ENCODE results near the gene MOGAT2. TPM values are rescaled to one million over a fixed set of nuclear protein-coding genes. Genes with fewer than 3 reads are reported as not detected.

MOGAT2 gene
- total RNA-seq, 2 experiments from 2014 or later = not detected

GRCh38 chr11:75770102-75770501, 52.5 kb downstream of the MOGAT2 start:
- H3K27me3 Mint-ChIP-seq = peaks cover 22% of the 10 kb centered on the region
- H3K4me1 Mint-ChIP-seq = peaks cover 24% of the 10 kb centered on the region
- H3K9me3 Mint-ChIP-seq = no peaks in the 10 kb centered on the region
- H3K4me3 Mint-ChIP-seq = no peak overlapping the region
- no peak for DNase-seq
- POLR2A ChIA-PET = no interaction called here
- H3K27ac Mint-ChIP-seq = no peak overlapping the region
- H3K36me3 Mint-ChIP-seq = no peaks in the 10 kb centered on the region
- ATAC-seq (ENCODE audit: low read depth) = no peak

- no peaks in the 10 kb centered on the region for H3K9me3 Mint-ChIP-seq
- peaks cover 24% of the 10 kb centered on the region for H3K4me1 Mint-ChIP-seq
- POLR2A ChIA-PET = no interaction called here
- peak overlapping the region; percentile 17 for H3K27ac Mint-ChIP-seq
- ATAC-seq (ENCODE audit: low read depth) (no peak), DNase-seq (no peak)
- H3K4me3 Mint-ChIP-seq = no peak overlapping the region
- peaks cover 22% of the 10 kb centered on the region for H3K27me3 Mint-ChIP-seq
- no peaks in the 10 kb centered on the region for H3K36me3 Mint-ChIP-seq
Observed at GRCh38 chr11:75771646-75772410, 54.2 kb downstream of the MOGAT2 start.

GRCh38 chr11:75773595-75774353, 56.1 kb downstream of the MOGAT2 start:
- DNase-seq (no peak), ATAC-seq (ENCODE audit: low read depth) (peak; percentile 53)
- H3K27ac Mint-ChIP-seq = peak overlapping the region; percentile 77
- peaks cover 22% of the 10 kb centered on the region for H3K27me3 Mint-ChIP-seq
- H3K9me3 Mint-ChIP-seq = no peaks in the 10 kb centered on the region
- H3K4me3 Mint-ChIP-seq = no peak overlapping the region
- peaks cover 23% of the 10 kb centered on the region for H3K4me1 Mint-ChIP-seq
- POLR2A ChIA-PET = no interaction called here
- no peaks in the 10 kb centered on the region for H3K36me3 Mint-ChIP-seq

GRCh38 chr11:75775056-75775455, 57.4 kb downstream of the MOGAT2 start:
- no peaks in the 10 kb centered on the region for H3K36me3 Mint-ChIP-seq
- no peak for DNase-seq
- POLR2A ChIA-PET = no interaction called here
- no peak for ATAC-seq (ENCODE audit: low read depth)
- peaks cover 12% of the 10 kb centered on the region for H3K27me3 Mint-ChIP-seq
- H3K4me1 Mint-ChIP-seq = peaks cover 26% of the 10 kb centered on the region
- no peak overlapping the region for H3K4me3 Mint-ChIP-seq
- no peak overlapping the region for H3K27ac Mint-ChIP-seq
- no peaks in the 10 kb centered on the region for H3K9me3 Mint-ChIP-seq

- H3K4me3 Mint-ChIP-seq = no peak overlapping the region
- DNase-seq = no peak
- H3K4me1 Mint-ChIP-seq = peaks cover 26% of the 10 kb centered on the region
- no peaks in the 10 kb centered on the region for H3K36me3 Mint-ChIP-seq
- H3K9me3 Mint-ChIP-seq = no peaks in the 10 kb centered on the region
- H3K27ac Mint-ChIP-seq = no peak overlapping the region
- peaks cover 2% of the 10 kb centered on the region for H3K27me3 Mint-ChIP-seq
- POLR2A ChIA-PET = interaction anchor here (1.4 kb wide), 1 partner anchor 37 kb away, joined by 5 read pairs; no protein-coding TSS in a partner anchor
- no peak for ATAC-seq (ENCODE audit: low read depth)
Observed at GRCh38 chr11:75776546-75776945, 58.9 kb downstream of the MOGAT2 start.

GRCh38 chr11:75777461-75778110, 59.9 kb downstream of the MOGAT2 start:
- ATAC-seq (ENCODE audit: low read depth) = peak; percentile 77
- H3K9me3 Mint-ChIP-seq = no peaks in the 10 kb centered on the region
- peaks cover 24% of the 10 kb centered on the region for H3K4me1 Mint-ChIP-seq
- H3K27ac Mint-ChIP-seq = peak overlapping the region; percentile 78
- no peak for DNase-seq
- H3K4me3 Mint-ChIP-seq = peak overlapping the region; percentile 18
- H3K36me3 Mint-ChIP-seq = no peaks in the 10 kb centered on the region
- POLR2A ChIA-PET = interaction anchor here (0.6 to 1.4 kb wide), 2 partner anchors 38 to 1112 kb away, joined by 3 to 5 read pairs; no protein-coding TSS in a partner anchor
- no peaks in the 10 kb centered on the region for H3K27me3 Mint-ChIP-seq

- DNase-seq = no peak
- no peaks in the 10 kb centered on the region for H3K9me3 Mint-ChIP-seq
- no peaks in the 10 kb centered on the region for H3K36me3 Mint-ChIP-seq
- H3K27ac Mint-ChIP-seq = no peak overlapping the region
- POLR2A ChIA-PET = no interaction called here
- H3K4me1 Mint-ChIP-seq = peaks cover 22% of the 10 kb centered on the region
- H3K27me3 Mint-ChIP-seq = no peaks in the 10 kb centered on the region
- H3K4me3 Mint-ChIP-seq = no peak overlapping the region
- ATAC-seq (ENCODE audit: low read depth) = no peak
Observed at GRCh38 chr11:75778962-75779361, 61.3 kb downstream of the MOGAT2 start.

GRCh38 chr11:75779960-75780359, 62.3 kb downstream of the MOGAT2 start:
- Mint-ChIP-seq H3K4me1 (peaks cover 22% of the 10 kb centered on the region), H3K27ac (no peak overlapping the region), H3K4me3 (no peak overlapping the region), H3K27me3 (no peaks in the 10 kb centered on the region), H3K36me3 (no peaks in the 10 kb centered on the region), H3K9me3 (no peaks in the 10 kb centered on the region)
- ATAC-seq (ENCODE audit: low read depth) = no peak
- POLR2A ChIA-PET = no interaction called here
- DNase-seq = no peak

- ATAC-seq (ENCODE audit: low read depth) = no peak
- no peak overlapping the region for H3K27ac Mint-ChIP-seq
- no peak overlapping the region for H3K4me3 Mint-ChIP-seq
- no peak for DNase-seq
- no peaks in the 10 kb centered on the region for H3K9me3 Mint-ChIP-seq
- H3K36me3 Mint-ChIP-seq = no peaks in the 10 kb centered on the region
- H3K4me1 Mint-ChIP-seq = peaks cover 22% of the 10 kb centered on the region
- no peaks in the 10 kb centered on the region for H3K27me3 Mint-ChIP-seq
- POLR2A ChIA-PET = no interaction called here
Observed at GRCh38 chr11:75780888-75781287, 63.2 kb downstream of the MOGAT2 start.

GRCh38 chr11:75781296-75781695, 63.7 kb downstream of the MOGAT2 start:
- DNase-seq = no peak
- POLR2A ChIA-PET = no interaction called here
- Mint-ChIP-seq H3K27ac (no peak overlapping the region), H3K9me3 (no peaks in the 10 kb centered on the region), H3K4me1 (peaks cover 22% of the 10 kb centered on the region), H3K27me3 (no peaks in the 10 kb centered on the region), H3K4me3 (no peak overlapping the region), H3K36me3 (no peaks in the 10 kb centered on the region)
- ATAC-seq (ENCODE audit: low read depth) = no peak

GRCh38 chr11:75781831-75782230, 64.2 kb downstream of the MOGAT2 start:
- POLR2A ChIA-PET = no interaction called here
- H3K9me3 Mint-ChIP-seq = no peaks in the 10 kb centered on the region
- no peak for ATAC-seq (ENCODE audit: low read depth)
- H3K36me3 Mint-ChIP-seq = no peaks in the 10 kb centered on the region
- H3K27ac Mint-ChIP-seq = no peak overlapping the region
- no peaks in the 10 kb centered on the region for H3K27me3 Mint-ChIP-seq
- no peak for DNase-seq
- H3K4me3 Mint-ChIP-seq = no peak overlapping the region
- peaks cover 20% of the 10 kb centered on the region for H3K4me1 Mint-ChIP-seq
